Neuronal stem cell (in vitro differentiated cells): ENCODE results near the gene RDX.

Source experiments
- DNase-seq: peaks from one replicate; pipeline ENCODE4 v3.0.0-alpha.2; 2013; ENCODE audit warnings: low spot score
- H2AFZ ChIP-seq: one replicate; pipeline ENCODE4 v1.6.1; 2013; ENCODE audit warnings: mild to moderate bottlenecking, low read length, inconsistent platforms
- H2AK5ac ChIP-seq: 2 replicates; pipeline ENCODE4 v1.6.1; 2013; ENCODE audit warnings: low read depth, mild to moderate bottlenecking, inconsistent platforms, low read length, moderate library complexity, mixed read lengths
- H2BK120ac ChIP-seq: 2 replicates; pipeline ENCODE4 v1.6.1; 2013; ENCODE audit warnings: low read depth, mild to moderate bottlenecking, inconsistent platforms, low read length, moderate library complexity, mixed read lengths
- H2BK12ac ChIP-seq: one replicate; pipeline ENCODE4 v1.6.1; 2013; ENCODE audit warnings: low read length, inconsistent platforms
- H2BK15ac ChIP-seq: 2 replicates; pipeline ENCODE4 v1.6.1; 2013; ENCODE audit warnings: mild to moderate bottlenecking, low read length, inconsistent platforms, mixed read lengths
- H2BK5ac ChIP-seq: one replicate; pipeline ENCODE4 v1.6.1; 2013; ENCODE audit warnings: inconsistent platforms, mild to moderate bottlenecking, low read length, moderate library complexity
- H3K14ac ChIP-seq: one replicate; pipeline ENCODE4 v1.6.1; 2013; ENCODE audit warnings: low read length, inconsistent platforms
- H3K18ac ChIP-seq: 2 replicates; pipeline ENCODE4 v1.6.1; 2013; ENCODE audit warnings: low read length, inconsistent platforms
- H3K23ac ChIP-seq: 2 replicates; pipeline ENCODE4 v1.6.1; 2013; ENCODE audit warnings: low read depth, mild to moderate bottlenecking, mixed read lengths, low read length, inconsistent platforms; ENCODE audit not compliant: poor library complexity
- H3K27ac ChIP-seq: replicated peaks from 3 replicates; pipeline ENCODE4 v1.5.1; 2013; ENCODE audit warnings: low read length, inconsistent platforms
- H3K27me3 ChIP-seq, 3 experiments: 2 replicates each; pipeline ENCODE4 v1.6.1; 2013; ENCODE audit warnings: low read length in 3 of 3, mild to moderate bottlenecking in 2 of 3, inconsistent platforms in 1 of 3, low read depth in 1 of 3, mixed read lengths in 1 of 3, moderate library complexity in 1 of 3; ENCODE audit not compliant: control insufficient read depth in 3 of 3, insufficient read depth in 3 of 3
- H3K36me3 ChIP-seq, 2 donors: replicated peaks in 1 of 2; 2 replicates each; pipeline ENCODE4 v1.6.1; 2013; ENCODE audit warnings: low read length in 2 of 2; ENCODE audit not compliant: control insufficient read depth in 2 of 2, insufficient read depth in 2 of 2
- H3K4ac ChIP-seq: 2 replicates; pipeline ENCODE4 v1.6.1; 2013; ENCODE audit warnings: inconsistent platforms, mild to moderate bottlenecking, low read length, moderate library complexity
- H3K4me1 ChIP-seq, 2 donors: 1 replicate in 1 of 2; 2 replicates in 1 of 2; pipeline ENCODE4 v1.6.1; 2013; ENCODE audit warnings: low read length in 2 of 2, low read depth in 1 of 2; ENCODE audit not compliant: control insufficient read depth in 2 of 2, insufficient read depth in 1 of 2
- H3K4me2 ChIP-seq: one replicate; pipeline ENCODE4 v1.6.1; 2013; ENCODE audit warnings: mild to moderate bottlenecking, low read length, inconsistent platforms; ENCODE audit not compliant: insufficient read depth, poor library complexity, severe bottlenecking
- H3K4me3 ChIP-seq, 2 donors: 2 replicates each; pipeline ENCODE4 v1.5.1; 2013; ENCODE audit warnings: low read length in 2 of 2, mild to moderate bottlenecking in 2 of 2, inconsistent platforms in 1 of 2, moderate library complexity in 1 of 2
- H3K79me1 ChIP-seq: one replicate; pipeline ENCODE4 v1.6.1; 2013; ENCODE audit warnings: low read depth, mild to moderate bottlenecking, inconsistent platforms, low read length, moderate library complexity
- H3K9ac ChIP-seq: one replicate; pipeline ENCODE4 v1.6.1; 2013; ENCODE audit warnings: mild to moderate bottlenecking, low read depth, low read length, inconsistent platforms; ENCODE audit not compliant: poor library complexity
- H3K9me3 ChIP-seq, 2 donors: replicated peaks in 1 of 2; 2 replicates each; pipeline versions ENCODE3 to v1.6.1; 2013; ENCODE audit warnings: low read length in 2 of 2, mild to moderate bottlenecking in 2 of 2, inconsistent platforms in 1 of 2, low read depth in 1 of 2, mixed read lengths in 1 of 2, moderate library complexity in 1 of 2; ENCODE audit not compliant: control insufficient read depth in 2 of 2, insufficient read depth in 1 of 2
- H4K8ac ChIP-seq: one replicate; pipeline ENCODE4 v1.6.1; 2013; ENCODE audit warnings: low read depth, mild to moderate bottlenecking, inconsistent platforms, low read length, moderate library complexity
- H4K91ac ChIP-seq: one replicate; pipeline ENCODE4 v1.6.1; 2013; ENCODE audit warnings: low read length, low read depth, mild to moderate bottlenecking, inconsistent platforms; ENCODE audit not compliant: poor library complexity
- WGBS, 2 donors: extraction: QIAGEN DNeasy Blood & Tissue Kit; methylation state at CpG; one replicate each; pipeline ENCODE4 v1.1.7; 2013; ENCODE audit warnings: missing lambda C conversion rate in 2 of 2, mixed read lengths in 1 of 2; ENCODE audit not compliant: insufficient read length in 2 of 2, insufficient replicate concordance in 1 of 2; ENCODE audit errors: extremely low coverage in 2 of 2; 5-methylcytosine and 5-hydroxymethylcytosine counted together

RDX gene

GRCh38 chr11:110331626-110332025 lies 35.2 kb upstream of the RDX start:
- no peak overlapping the region for H3K18ac ChIP-seq
- H3K27me3 ChIP-seq = no peaks in the 10 kb centered on the region
- H3K4me2 ChIP-seq = no peak overlapping the region
- no peak overlapping the region for H3K9ac ChIP-seq
- no peak overlapping the region for H3K23ac ChIP-seq
- no peak overlapping the region for H4K8ac ChIP-seq
- H4K91ac ChIP-seq = no peak overlapping the region
- H3K79me1 ChIP-seq = no peaks in the 10 kb centered on the region
- no peaks in the 10 kb centered on the region for H3K36me3 ChIP-seq
- no peak overlapping the region for H3K4ac ChIP-seq
- no peak for DNase-seq
- WGBS, 2 donors = no CpG with 5 or more reads among the region's 1 CpG
- H2AFZ ChIP-seq = no peak overlapping the region
- peaks cover 3% of the 10 kb centered on the region in 2 donors for H3K9me3 ChIP-seq
- H3K27ac ChIP-seq = no peak overlapping the region
- no peak overlapping the region for H2AK5ac ChIP-seq
- H3K4me1 ChIP-seq = peaks cover 0 to 2% of the 10 kb centered on the region in 2 donors
- no peak overlapping the region for H3K14ac ChIP-seq
- no peak overlapping the region for H2BK12ac ChIP-seq
- no peak overlapping the region for H2BK5ac ChIP-seq
- no peak overlapping the region for H3K4me3 ChIP-seq
- no peak overlapping the region for H2BK120ac ChIP-seq
- H2BK15ac ChIP-seq = no peak overlapping the region

GRCh38 chr11:110329445-110329844 lies 33.0 kb upstream of the RDX start:
- no peak for DNase-seq

GRCh38 chr11:110327508-110327907 lies 31.1 kb upstream of the RDX start:
- no peak overlapping the region for H3K27ac ChIP-seq

More at GRCh38 chr11:110329445-110329844, 33.0 kb upstream of the RDX start:
- Histone ChIP-seq H3K4me2 (no peak overlapping the region), H4K91ac (no peak overlapping the region), H3K4ac (no peak overlapping the region), H3K27me3 (no peaks in the 10 kb centered on the region), H3K36me3 (no peaks in the 10 kb centered on the region), H2AFZ (no peak overlapping the region), H3K79me1 (no peaks in the 10 kb centered on the region), H3K9ac (no peak overlapping the region), H3K4me1 (peaks cover 0 to 2% of the 10 kb centered on the region in 2 donors), H3K23ac (no peak overlapping the region), H2BK12ac (no peak overlapping the region), H2BK15ac (no peak overlapping the region), H3K14ac (no peak overlapping the region), H3K4me3 (no peak overlapping the region), H3K18ac (no peak overlapping the region), H2BK5ac (no peak overlapping the region), H2AK5ac (no peak overlapping the region), H3K9me3 (peaks cover 3 to 7% of the 10 kb centered on the region in 2 donors), H4K8ac (no peak overlapping the region), H2BK120ac (no peak overlapping the region), H3K27ac (no peak overlapping the region)
- WGBS, 2 donors = no CpG with 5 or more reads among the region's 1 CpG

GRCh38 chr11:110323786-110324185 lies 27.4 kb upstream of the RDX start:
- no peak overlapping the region for H2BK15ac ChIP-seq
- no peak overlapping the region for H4K91ac ChIP-seq
- no peak overlapping the region for H2AK5ac ChIP-seq
- WGBS, 2 donors = no CpG with 5 or more reads among the region's 4 CpGs
- no peak overlapping the region for H3K4me3 ChIP-seq
- H3K18ac ChIP-seq = no peak overlapping the region
- no peak for DNase-seq
- H3K4ac ChIP-seq = no peak overlapping the region
- H3K9ac ChIP-seq = no peak overlapping the region
- no peak overlapping the region for H2BK120ac ChIP-seq
- H3K36me3 ChIP-seq = no peaks in the 10 kb centered on the region
- no peak overlapping the region for H3K23ac ChIP-seq
- H2AFZ ChIP-seq = no peak overlapping the region
- H3K4me1 ChIP-seq = peaks cover 5 to 8% of the 10 kb centered on the region in 2 donors
- H3K14ac ChIP-seq = no peak overlapping the region
- no peaks in the 10 kb centered on the region for H3K79me1 ChIP-seq
- no peak overlapping the region for H3K4me2 ChIP-seq
- no peak overlapping the region for H4K8ac ChIP-seq
- H3K27me3 ChIP-seq = no peaks in the 10 kb centered on the region
- no peak overlapping the region for H2BK5ac ChIP-seq
- no peak overlapping the region for H3K27ac ChIP-seq
- H3K9me3 ChIP-seq = peaks cover 0 to 7% of the 10 kb centered on the region in 2 donors
- H2BK12ac ChIP-seq = no peak overlapping the region

More at GRCh38 chr11:110327508-110327907, 31.1 kb upstream of the RDX start:
- Histone ChIP-seq H3K9me3 (peaks cover 3 to 7% of the 10 kb centered on the region in 2 donors), H2AFZ (no peak overlapping the region), H3K79me1 (no peaks in the 10 kb centered on the region), H3K4me2 (no peak overlapping the region), H2BK120ac (no peak overlapping the region), H3K27me3 (no peaks in the 10 kb centered on the region), H2BK12ac (no peak overlapping the region), H3K4me3 (no peak overlapping the region), H3K18ac (no peak overlapping the region), H4K8ac (no peak overlapping the region), H3K4ac (no peak overlapping the region), H4K91ac (no peak overlapping the region), H3K14ac (no peak overlapping the region), H3K36me3 (no peaks in the 10 kb centered on the region), H2BK15ac (no peak overlapping the region), H3K4me1 (peaks cover 0 to 2% of the 10 kb centered on the region in 2 donors), H3K9ac (no peak overlapping the region), H3K23ac (no peak overlapping the region), H2BK5ac (no peak overlapping the region), H2AK5ac (no peak overlapping the region)
- WGBS, 2 donors = no CpG with 5 or more reads among the region's 3 CpGs
- DNase-seq = no peak
